Endothelial cell of umbilical vein (primary cell): ENCODE results near the gene CDC34.

Experiments
- POLR2A ChIP-seq: IDR thresholded peaks from 2 replicates; pipeline ENCODE4 v1.6.1; 2012; ENCODE audit warnings: low read depth, mild to moderate bottlenecking, control low read depth, low read length
- TF ChIP-seq, protein P1 (sequence below), 2 donors: IDR thresholded peaks; 1 replicate in 1 of 2; 2 replicates in 1 of 2; pipeline ENCODE4 v1.5.1; 2011; ENCODE audit warnings: low read length in 2 of 2, mild to moderate bottlenecking in 2 of 2, moderate library complexity in 2 of 2, control low read depth in 1 of 2, inconsistent platforms in 1 of 2, low read depth in 1 of 2; ENCODE audit not compliant: insufficient read depth in 1 of 2; ENCODE audit errors: extremely low read depth in 1 of 2

DNA sequence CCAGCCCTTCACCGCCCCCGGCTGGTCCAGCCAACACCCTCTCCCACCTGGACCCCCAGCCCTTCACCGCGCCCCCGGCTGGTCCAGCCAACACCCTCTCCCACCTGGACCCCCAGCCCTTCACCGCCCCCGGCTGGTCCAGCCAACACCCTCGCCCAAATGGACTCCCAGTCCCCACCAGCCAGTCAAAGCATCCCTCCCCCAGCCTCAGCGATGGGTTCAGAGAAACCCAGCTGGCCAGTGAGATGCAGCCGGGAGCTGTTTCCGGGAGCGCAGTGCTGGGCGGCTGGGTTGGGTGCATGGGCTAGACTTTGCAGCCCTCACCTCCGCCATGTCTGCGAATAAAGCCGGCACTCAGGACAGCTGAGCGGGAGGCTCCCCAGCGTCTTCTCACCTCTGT, 6.5 kb upstream of the CDC34 start:
- TF ChIP-seq, protein P1, sequence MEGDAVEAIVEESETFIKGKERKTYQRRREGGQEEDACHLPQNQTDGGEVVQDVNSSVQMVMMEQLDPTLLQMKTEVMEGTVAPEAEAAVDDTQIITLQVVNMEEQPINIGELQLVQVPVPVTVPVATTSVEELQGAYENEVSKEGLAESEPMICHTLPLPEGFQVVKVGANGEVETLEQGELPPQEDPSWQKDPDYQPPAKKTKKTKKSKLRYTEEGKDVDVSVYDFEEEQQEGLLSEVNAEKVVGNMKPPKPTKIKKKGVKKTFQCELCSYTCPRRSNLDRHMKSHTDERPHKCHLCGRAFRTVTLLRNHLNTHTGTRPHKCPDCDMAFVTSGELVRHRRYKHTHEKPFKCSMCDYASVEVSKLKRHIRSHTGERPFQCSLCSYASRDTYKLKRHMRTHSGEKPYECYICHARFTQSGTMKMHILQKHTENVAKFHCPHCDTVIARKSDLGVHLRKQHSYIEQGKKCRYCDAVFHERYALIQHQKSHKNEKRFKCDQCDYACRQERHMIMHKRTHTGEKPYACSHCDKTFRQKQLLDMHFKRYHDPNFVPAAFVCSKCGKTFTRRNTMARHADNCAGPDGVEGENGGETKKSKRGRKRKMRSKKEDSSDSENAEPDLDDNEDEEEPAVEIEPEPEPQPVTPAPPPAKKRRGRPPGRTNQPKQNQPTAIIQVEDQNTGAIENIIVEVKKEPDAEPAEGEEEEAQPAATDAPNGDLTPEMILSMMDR (IDR thresholded peaks at IDR 0.05; ENCODE audit: extremely low read depth in 1 of 2, insufficient read depth in 1 of 2, low read depth in 1 of 2, low read length in 2 of 2): no peak
- TF ChIP-seq POLR2A: no peak
